ENCODE results near the gene MORC3.

DNA sequence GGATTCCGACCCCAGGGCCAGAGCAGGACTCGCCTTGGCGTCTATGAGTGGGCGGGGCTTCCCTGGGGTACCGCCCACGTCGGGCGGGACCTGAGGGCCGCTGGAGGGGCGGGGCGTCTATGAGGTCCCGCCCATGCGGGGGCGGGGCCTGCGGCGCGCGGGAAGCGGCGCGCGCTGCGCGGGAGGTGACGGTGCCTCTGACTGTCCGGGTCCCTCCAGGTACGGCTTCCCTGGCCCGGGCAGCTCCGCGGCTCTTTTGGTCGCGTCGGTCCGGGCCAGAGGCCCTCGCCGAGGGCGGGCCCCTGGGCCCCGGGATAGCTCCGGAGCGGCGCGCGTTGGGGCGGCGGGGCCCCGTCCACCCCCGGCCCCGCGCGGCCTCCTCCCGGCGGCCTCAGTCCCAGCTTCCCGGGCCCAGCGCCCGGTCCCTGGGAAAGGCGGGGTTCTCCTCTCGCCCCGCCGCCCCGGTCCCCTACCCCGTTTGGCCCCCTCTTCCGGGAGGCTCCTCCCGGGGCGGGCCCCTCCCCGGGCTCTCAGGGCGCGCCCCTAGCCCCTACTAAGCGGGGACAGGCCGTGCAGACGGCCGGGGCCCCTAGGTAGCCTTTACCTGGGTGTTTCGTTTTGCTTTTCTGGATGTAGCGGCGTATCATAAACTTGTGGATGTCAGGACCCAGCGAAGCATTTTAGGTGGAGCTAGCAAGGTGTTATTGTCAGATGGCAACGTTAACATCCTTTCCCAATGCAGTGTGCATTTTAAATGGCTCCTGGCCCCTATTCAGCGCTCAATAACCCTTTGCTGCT, 65.4 kb downstream of the MORC3 start, which contains the start of gene CHAF1B:
- TF ChIP-seq CTCF (IDR thresholded peaks at IDR 0.05 in 8 of 11, conservative IDR thresholded peaks at IDR 0.05 in 3 of 11) = no peak
- peak; percentile 45 to 82 (median 69) for TF ChIP-seq POLR2AphosphoS5 (IDR thresholded peaks at IDR 0.05)
- TF ChIP-seq POLR2A (IDR thresholded peaks at IDR 0.05) = no peak
